Measurements from ENCODE around the gene CAMK2D.
"Not testable (repeated sequence)": the region's sequence is repeated elsewhere in the genome, so short reads cannot be mapped to it uniquely, and the experiment has no call there.

The CAMK2D gene

DNA sequence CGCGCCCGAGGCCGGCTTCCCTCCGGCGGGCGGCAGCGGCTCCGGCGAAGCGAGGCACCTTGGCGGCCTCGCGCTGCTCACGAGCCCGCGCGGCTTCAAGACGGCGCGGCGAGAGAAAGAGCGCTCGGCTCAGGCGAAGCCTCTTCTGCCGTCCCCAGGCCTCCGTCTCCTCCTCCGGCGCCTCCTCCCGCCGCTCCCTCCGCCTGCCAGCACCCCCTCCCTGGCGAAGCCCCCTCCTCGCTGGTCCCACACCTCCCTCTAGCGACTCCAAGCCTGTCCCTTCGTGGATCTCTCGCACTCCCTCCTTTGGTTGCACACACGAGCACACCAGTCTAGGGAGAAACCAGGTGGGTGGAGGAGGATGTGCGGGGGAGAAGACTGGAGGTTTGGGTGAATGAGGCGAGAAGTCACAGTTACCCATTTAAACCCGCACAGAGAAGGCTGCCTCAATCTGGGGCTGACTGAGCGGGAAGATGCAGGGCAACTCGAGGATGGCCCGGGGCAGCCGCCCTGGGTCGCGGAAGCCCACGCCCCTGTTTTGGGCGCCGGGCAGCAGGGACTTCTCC, at the start of gene CAMK2D:
Gene CAMK2D (minus strand): TSS at position 119 of the 566 bp plus-strand sequence. CDS start 670 bp downstream, outside the sequence.
- TF ChIP-seq, protein P1, sequence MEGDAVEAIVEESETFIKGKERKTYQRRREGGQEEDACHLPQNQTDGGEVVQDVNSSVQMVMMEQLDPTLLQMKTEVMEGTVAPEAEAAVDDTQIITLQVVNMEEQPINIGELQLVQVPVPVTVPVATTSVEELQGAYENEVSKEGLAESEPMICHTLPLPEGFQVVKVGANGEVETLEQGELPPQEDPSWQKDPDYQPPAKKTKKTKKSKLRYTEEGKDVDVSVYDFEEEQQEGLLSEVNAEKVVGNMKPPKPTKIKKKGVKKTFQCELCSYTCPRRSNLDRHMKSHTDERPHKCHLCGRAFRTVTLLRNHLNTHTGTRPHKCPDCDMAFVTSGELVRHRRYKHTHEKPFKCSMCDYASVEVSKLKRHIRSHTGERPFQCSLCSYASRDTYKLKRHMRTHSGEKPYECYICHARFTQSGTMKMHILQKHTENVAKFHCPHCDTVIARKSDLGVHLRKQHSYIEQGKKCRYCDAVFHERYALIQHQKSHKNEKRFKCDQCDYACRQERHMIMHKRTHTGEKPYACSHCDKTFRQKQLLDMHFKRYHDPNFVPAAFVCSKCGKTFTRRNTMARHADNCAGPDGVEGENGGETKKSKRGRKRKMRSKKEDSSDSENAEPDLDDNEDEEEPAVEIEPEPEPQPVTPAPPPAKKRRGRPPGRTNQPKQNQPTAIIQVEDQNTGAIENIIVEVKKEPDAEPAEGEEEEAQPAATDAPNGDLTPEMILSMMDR (IDR thresholded peaks at IDR 0.05; ENCODE audit: extremely low read depth, missing control alignments) = peak; percentile 84
- DNase-seq (ENCODE audit: low spot score) = peak; percentile 85

DNA sequence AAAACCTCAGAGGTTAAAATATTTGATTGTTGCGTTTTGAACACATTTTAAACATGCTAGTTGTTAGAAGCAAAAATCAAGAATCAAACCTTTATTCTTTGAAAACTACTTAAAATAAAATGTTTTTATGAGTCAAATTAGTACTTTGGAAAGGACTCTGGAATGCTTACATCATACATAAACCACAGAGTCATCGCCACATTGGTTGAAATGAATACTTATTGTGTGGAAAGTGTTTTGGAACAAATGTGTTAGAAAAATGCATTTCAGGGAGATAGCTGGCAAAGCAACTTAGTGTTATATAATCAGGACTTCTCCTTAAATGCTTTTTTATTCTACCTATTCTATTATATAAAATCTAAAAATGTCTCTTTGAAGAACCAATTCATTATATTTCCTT, 49.4 kb upstream of the CAMK2D start:
- TF ChIP-seq, protein P1 (IDR thresholded peaks at IDR 0.05; ENCODE audit: extremely low read depth, missing control alignments) = no peak
- DNase-seq (ENCODE audit: low spot score) = no peak

DNA sequence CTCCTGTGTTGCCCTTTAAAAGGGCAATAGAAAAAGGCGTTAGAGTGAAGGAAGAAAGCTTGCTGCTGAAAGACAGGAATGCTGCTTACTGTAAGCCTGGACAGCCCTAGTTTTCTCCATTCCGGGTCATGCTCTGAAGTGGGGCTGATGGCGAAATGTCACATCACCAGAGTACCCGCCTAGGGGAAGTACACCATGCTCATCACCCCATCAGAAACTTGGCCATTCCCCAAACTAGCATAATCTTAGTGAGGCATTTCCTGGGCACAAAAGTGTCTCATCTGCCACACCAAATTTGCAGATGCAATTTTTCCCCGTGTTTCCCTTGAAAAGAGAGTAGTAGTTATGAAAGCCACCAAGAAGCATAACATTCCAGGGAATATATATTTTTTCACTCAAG, 47.8 kb upstream of the CAMK2D start:
- DNase-seq (ENCODE audit: low spot score) = no peak
- TF ChIP-seq, protein P1 (IDR thresholded peaks at IDR 0.05; ENCODE audit: extremely low read depth, missing control alignments) = no peak

DNA sequence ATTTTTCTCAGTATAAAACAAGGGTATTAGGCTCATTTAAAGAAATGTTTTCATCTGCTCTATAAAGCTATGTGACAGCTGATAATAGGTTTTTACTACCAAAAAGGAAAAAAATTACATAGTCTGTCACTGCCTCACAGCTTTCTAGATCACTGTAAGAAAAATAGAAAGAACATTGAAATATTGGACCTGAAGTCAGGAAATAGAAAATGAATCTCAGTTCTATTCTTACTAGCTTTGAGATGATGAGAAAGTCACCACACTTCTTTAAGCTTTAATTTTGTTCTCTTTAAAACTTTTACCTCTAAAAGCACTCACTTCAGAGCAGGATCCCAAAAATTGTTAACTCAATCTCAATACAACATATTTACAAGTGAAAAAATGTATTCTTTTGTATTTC, 45.3 kb upstream of the CAMK2D start:
- no peak for DNase-seq (ENCODE audit: low spot score)
- TF ChIP-seq, protein P1 (IDR thresholded peaks at IDR 0.05; ENCODE audit: extremely low read depth, missing control alignments) = no peak

DNA sequence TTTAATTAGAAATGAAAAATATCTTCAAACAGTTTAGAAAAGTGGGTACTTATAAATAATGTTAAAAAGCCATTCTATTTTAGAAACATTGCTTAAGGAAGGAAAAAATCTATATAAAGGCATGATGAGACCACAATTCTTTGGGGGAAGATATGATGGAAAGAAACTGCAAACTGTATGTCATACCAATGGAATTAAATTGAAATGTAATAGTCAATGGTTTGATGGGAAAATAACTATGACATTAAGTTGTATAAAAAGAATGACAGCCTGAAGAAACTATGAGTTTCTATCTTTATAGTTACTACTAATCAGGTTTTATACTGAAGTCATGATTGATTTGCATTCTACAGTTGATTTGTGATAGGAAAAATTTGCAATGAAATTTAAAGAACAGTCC, 40.3 kb upstream of the CAMK2D start:
- no peak for DNase-seq (ENCODE audit: low spot score)
- TF ChIP-seq, protein P1 (IDR thresholded peaks at IDR 0.05; ENCODE audit: extremely low read depth, missing control alignments) = no peak

DNA sequence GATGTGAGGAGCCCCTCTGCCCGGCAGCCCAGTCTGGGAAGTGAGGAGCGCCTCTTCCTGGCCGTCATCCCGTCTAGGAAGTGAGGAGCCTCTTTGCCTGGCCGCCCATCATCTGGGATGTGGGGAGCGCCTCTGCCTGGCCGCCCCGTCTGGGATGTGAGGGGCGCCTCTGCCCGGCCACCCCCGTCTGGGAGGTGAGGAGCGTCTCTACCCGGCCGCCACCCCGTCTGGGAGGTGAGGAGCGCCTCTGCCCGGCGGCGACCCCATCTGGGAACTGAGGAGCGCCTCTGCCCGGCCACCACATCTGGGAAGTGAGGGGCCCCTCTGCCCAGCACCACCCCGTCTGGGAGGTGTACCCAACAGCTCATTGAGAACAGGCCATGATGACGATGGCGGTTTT, 34.8 kb upstream of the CAMK2D start:
- not testable (repeated sequence) for DNase-seq (ENCODE audit: low spot score)

DNA sequence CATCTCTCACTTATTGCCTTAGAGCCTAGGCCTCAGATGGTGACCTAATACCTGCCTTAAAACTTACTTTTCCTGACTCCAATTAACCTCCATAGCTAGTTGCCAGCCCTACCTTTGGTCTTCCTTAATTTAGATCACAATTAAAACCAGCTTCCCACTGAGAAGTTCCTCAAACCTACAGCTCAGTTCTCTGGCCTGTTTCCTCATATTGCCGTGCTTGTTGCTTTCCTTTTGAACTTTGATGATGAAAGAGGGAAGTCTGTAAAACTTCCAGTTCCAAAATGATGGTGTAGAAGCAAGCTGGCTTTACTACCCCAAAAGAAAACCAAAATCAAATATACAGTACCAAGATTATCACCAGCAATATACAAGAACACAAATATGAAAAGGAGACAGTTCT, 28.9 kb upstream of the CAMK2D start:
- DNase-seq (ENCODE audit: low spot score) = no peak
- TF ChIP-seq, protein P1 (IDR thresholded peaks at IDR 0.05; ENCODE audit: extremely low read depth, missing control alignments) = no peak

DNA sequence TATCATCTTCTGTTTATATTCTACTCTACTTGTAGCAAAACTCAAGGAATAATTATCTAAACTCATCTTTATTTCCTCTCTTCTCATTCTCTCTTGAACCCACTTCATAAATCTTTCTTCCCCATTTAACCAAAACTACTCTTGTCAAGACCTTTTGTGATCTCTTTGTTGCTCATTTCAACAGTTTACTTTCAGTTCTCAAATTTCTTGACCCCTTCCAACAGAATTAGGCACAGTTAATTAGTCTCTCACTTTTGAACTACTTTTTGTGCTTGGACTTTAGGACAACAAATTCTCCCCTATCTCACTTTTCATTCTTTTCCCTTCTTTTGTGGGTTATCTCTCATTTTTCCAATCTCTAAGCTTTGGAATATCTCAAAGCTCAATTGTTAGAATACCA, 27.4 kb upstream of the CAMK2D start:
- peak; percentile 25 for DNase-seq (ENCODE audit: low spot score)
- TF ChIP-seq, protein P1 (IDR thresholded peaks at IDR 0.05; ENCODE audit: extremely low read depth, missing control alignments) = no peak
